Esophagus muscularis mucosa (tissue), 4 donors: ENCODE results near the gene CDKN3. TPM values are rescaled to one million over a fixed set of nuclear protein-coding genes. Genes with fewer than 3 reads are reported as not detected.

ENCODE experiments used
- DNase-seq: peaks from one replicate; pipeline ENCODE4 v3.0.0-alpha.2; 2017; ENCODE audit errors: extremely low spot score
- H3K27ac ChIP-seq, 4 donors: fragments of 200-600 bp; sonication (generic); replicated peaks in 1 of 4; 1 replicate in 3 of 4; 2 replicates in 1 of 4; pipeline ENCODE4 v1.5.1; 2016 to 2019; ENCODE audit warnings: mild to moderate bottlenecking in 1 of 4
- H3K27me3 ChIP-seq, 4 donors: fragments of 200-600 bp; sonication (generic); one replicate each; pipeline versions ENCODE4 v1.5.1 to v1.6.0; 2016 to 2019
- H3K36me3 ChIP-seq, 4 donors: fragments of 200-600 bp; sonication (generic); one replicate each; pipeline ENCODE4 v1.5.1; 2016 to 2019
- H3K4me1 ChIP-seq, 4 donors: fragments of 200-600 bp; sonication (generic); one replicate each; pipeline ENCODE4 v1.5.1; 2016 to 2019
- H3K4me3 ChIP-seq, 4 donors: fragments of 200-600 bp; sonication (generic); 1 replicate in 2 of 4; 2 replicates in 2 of 4; pipeline ENCODE4 v1.5.1; 2016 to 2019; ENCODE audit warnings: mild to moderate bottlenecking in 4 of 4, moderate library complexity in 1 of 4
- H3K9me3 ChIP-seq, 4 donors: fragments of 200-600 bp; sonication (generic); 1 replicate in 3 of 4; 2 replicates in 1 of 4; pipeline ENCODE4 v1.5.1; 2016 to 2019
- EP300 ChIP-seq: sonication (generic); formaldehyde crosslinking; IDR thresholded peaks from one replicate; pipeline ENCODE4 v1.6.1; 2017; ENCODE audit warnings: antibody characterized with exemption
- POLR2A ChIP-seq: fragments of 450-650 bp; IDR thresholded peaks from one replicate; pipeline ENCODE4 v1.6.1; 2017; ENCODE audit warnings: antibody characterized with exemption, moderate library complexity, mild to moderate bottlenecking, low read depth
- POLR2AphosphoS5 ChIP-seq, 2 donors: sonication (generic); formaldehyde crosslinking; IDR thresholded peaks; one replicate each; pipeline ENCODE4 v1.6.1; 2017; ENCODE audit warnings: antibody characterized with exemption in 2 of 2
- intact Hi-C: fragments of 100-400 bp; cut with DNase I; formaldehyde crosslinking; loops from one replicate; pipeline ENCODE4 v1.15.1; 2023
- total RNA-seq, 4 donors: library from RNA; depleted of rRNA; stranded (reverse); fragments of >200 nt; gene quantifications; one replicate each; pipeline versions ENCODE4 v1.1.0 to v1.2.1, GENCODE V29; 2016
- TF ChIP-seq, protein P1 (sequence below), 3 experiments: fragments of 200-600 bp in 2 of 3; fragments of 450-650 bp in 1 of 3; sonication (generic) in 2 of 3; IDR thresholded peaks; one replicate each; pipeline ENCODE4 v1.5.1; 2017 to 2019; ENCODE audit warnings: antibody characterized with exemption in 3 of 3, mild to moderate bottlenecking in 2 of 3, moderate library complexity in 1 of 3

The CDKN3 gene
- total RNA-seq, 4 donors from 2014 or later: 0.65 to 4.8 (median 1.0) TPM

DNA sequence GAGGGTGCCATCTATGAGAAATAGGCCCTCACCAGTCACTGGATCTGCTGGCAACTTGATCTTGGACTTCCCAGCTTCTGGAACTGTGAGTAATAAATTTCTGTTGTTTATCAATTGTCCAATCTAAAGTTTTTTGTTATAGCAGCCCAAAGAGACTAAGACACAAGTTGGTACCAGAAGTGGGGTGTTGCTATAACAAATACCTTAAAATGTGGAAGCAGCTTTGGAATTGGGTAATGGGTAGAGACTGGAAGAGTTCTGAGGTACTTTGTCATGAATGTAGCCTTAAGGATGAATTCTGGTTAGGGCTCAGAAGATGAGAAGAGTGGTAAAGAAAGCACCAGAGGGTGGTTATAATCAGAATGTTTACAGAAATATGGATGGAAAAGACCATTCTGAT, 70.5 kb downstream of the CDKN3 start:
- H3K36me3 ChIP-seq: peaks cover 0 to 10% (median 0%) of the 10 kb centered on the region in 4 donors
- DNase-seq: no peak
- no peak overlapping the region for H3K4me3 ChIP-seq
- peaks cover 0 to 13% (median 4%) of the 10 kb centered on the region in 4 donors for H3K9me3 ChIP-seq
- no peaks in the 10 kb centered on the region for H3K4me1 ChIP-seq
- TF ChIP-seq POLR2AphosphoS5 (IDR thresholded peaks at IDR 0.05) (no peak), EP300 (no peak), POLR2A (no peak)
- TF ChIP-seq, protein P1, sequence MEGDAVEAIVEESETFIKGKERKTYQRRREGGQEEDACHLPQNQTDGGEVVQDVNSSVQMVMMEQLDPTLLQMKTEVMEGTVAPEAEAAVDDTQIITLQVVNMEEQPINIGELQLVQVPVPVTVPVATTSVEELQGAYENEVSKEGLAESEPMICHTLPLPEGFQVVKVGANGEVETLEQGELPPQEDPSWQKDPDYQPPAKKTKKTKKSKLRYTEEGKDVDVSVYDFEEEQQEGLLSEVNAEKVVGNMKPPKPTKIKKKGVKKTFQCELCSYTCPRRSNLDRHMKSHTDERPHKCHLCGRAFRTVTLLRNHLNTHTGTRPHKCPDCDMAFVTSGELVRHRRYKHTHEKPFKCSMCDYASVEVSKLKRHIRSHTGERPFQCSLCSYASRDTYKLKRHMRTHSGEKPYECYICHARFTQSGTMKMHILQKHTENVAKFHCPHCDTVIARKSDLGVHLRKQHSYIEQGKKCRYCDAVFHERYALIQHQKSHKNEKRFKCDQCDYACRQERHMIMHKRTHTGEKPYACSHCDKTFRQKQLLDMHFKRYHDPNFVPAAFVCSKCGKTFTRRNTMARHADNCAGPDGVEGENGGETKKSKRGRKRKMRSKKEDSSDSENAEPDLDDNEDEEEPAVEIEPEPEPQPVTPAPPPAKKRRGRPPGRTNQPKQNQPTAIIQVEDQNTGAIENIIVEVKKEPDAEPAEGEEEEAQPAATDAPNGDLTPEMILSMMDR (IDR thresholded peaks at IDR 0.05): no peak
- no peaks in the 10 kb centered on the region for H3K27me3 ChIP-seq
- H3K27ac ChIP-seq: no peak overlapping the region
- intact Hi-C loops: no loop called here

Other genes starting within 250 kb of the CDKN3 start
- gene CNIH1, start 44.4 kb downstream of the CDKN3 start, total RNA-seq: 100 to 1,000 TPM in 2 of 4 donors, 10 to 100 TPM in 2; 52.3 to 144 (median 103) TPM
- gene GMFB, start 92.0 kb downstream of the CDKN3 start, total RNA-seq: 10 to 100 TPM; 21.4 to 49.4 (median 43.7) TPM
- 10 to 100 TPM; 10.7 to 28.2 (median 21.8) TPM for gene CGRRF1, start 112.9 kb downstream of the CDKN3 start, total RNA-seq
- gene SAMD4A, start 170.1 kb downstream of the CDKN3 start, total RNA-seq: 100 to 1,000 TPM in 2 of 4 donors, 10 to 100 TPM in 2; 76.8 to 123 (median 97.0) TPM